Breast epithelium (tissue), 4 donors: ENCODE data around the gene BCAS3. TPM values are rescaled to one million over a fixed set of nuclear protein-coding genes. Genes with fewer than 3 reads are reported as not detected.

Source experiments
- DNase-seq, 2 donors: peaks; one replicate each; pipeline ENCODE4 v3.0.0-alpha.2; 2019; ENCODE audit warnings: low spot score in 2 of 2
- H3K27ac ChIP-seq, 2 donors: fragments of 200-600 bp; sonication (generic) in 1 of 2; one replicate each; pipeline ENCODE4 v1.5.1; 2016 to 2019; ENCODE audit warnings: mild to moderate bottlenecking in 1 of 2
- H3K27me3 ChIP-seq, 2 donors: fragments of 200-600 bp; sonication (generic) in 1 of 2; one replicate each; pipeline versions ENCODE4 v1.5.1 to v1.6.0; 2017 to 2019; ENCODE audit warnings: control low read depth in 1 of 2, mild to moderate bottlenecking in 1 of 2
- H3K36me3 ChIP-seq: fragments of 200-600 bp; one replicate; pipeline ENCODE4 v1.5.1; 2019
- H3K4me1 ChIP-seq, 2 donors: fragments of 200-600 bp; sonication (generic); one replicate each; pipeline ENCODE4 v1.5.1; 2016 to 2019; ENCODE audit warnings: control low read depth in 1 of 2
- H3K4me3 ChIP-seq, 3 donors: fragments of 200-600 bp; sonication (generic); 1 replicate in 2 of 3; 2 replicates in 1 of 3; pipeline ENCODE4 v1.5.1; 2016 to 2019; ENCODE audit warnings: mild to moderate bottlenecking in 3 of 3, moderate library complexity in 2 of 3
- H3K9me3 ChIP-seq, 2 donors: fragments of 200-600 bp; sonication (generic) in 1 of 2; one replicate each; pipeline ENCODE4 v1.5.1; 2016 to 2019; ENCODE audit warnings: control low read depth in 1 of 2
- CTCF ChIP-seq, 3 donors: fragments of 450-650 bp; IDR thresholded peaks; one replicate each; pipeline ENCODE4 v1.5.1; 2016 to 2017; ENCODE audit warnings: antibody characterized with exemption in 3 of 3, mild to moderate bottlenecking in 3 of 3, moderate library complexity in 3 of 3
- POLR2A ChIP-seq: fragments of 450-650 bp; IDR thresholded peaks from one replicate; pipeline ENCODE4 v1.6.1; 2016; ENCODE audit warnings: antibody characterized with exemption, mild to moderate bottlenecking, moderate library complexity
- POLR2AphosphoS5 ChIP-seq, 3 donors: sonication (generic); formaldehyde crosslinking; IDR thresholded peaks; one replicate each; pipeline ENCODE4 v1.6.1; 2017; ENCODE audit warnings: antibody characterized with exemption in 3 of 3
- intact Hi-C: fragments of 100-400 bp; cut with DNase I; formaldehyde crosslinking; loops from one replicate; pipeline ENCODE4 v1.15.1; 2023; ENCODE audit warnings: low total_unique reads
- total RNA-seq, 3 donors: library from RNA; depleted of rRNA; stranded (reverse); fragments of >200 nt; gene quantifications; one replicate each; pipeline ENCODE4 v1.1.0, GENCODE V29; 2016

BCAS3 gene
- total RNA-seq, 3 donors from 2014 or later, result 30.8 to 47.9 (median 31.2) TPM

DNA sequence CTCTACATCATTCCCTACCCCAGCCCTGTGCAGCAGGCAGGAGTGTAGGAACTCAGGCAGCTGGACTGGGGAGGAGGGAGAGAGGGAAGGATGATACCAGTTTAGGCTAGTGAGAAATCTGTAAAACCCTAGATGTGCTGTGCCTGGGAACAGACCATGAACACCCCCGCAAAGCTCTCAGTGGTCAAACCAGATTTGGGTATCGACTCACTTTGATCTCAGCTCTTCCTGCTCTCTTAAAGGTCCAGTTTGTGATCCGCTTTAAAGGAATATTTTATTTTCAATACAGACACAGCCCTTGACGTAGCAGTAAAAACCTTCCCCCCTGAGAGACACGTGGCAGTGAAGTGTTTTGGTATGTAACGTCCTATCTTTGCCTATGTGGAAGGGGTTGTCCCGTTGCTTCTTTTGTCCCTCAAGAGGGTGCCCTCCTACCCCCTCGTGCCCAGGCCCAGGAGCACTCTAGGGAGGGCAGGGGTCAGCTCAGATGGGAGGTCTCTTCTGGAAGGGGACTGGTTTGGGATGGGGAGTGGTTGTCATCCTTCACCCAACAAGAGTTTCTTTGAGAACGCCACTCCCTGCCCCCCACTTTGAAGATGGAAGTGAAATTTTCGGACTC is 702.7 kb downstream of the BCAS3 start:
- no peaks in the 10 kb centered on the region for H3K36me3 ChIP-seq
- no peaks in the 10 kb centered on the region for H3K4me1 ChIP-seq
- TF ChIP-seq POLR2A, result no peak
- no peak for TF ChIP-seq CTCF (IDR thresholded peaks at IDR 0.05)
- no peak for TF ChIP-seq POLR2AphosphoS5 (IDR thresholded peaks at IDR 0.05)
- no peaks in the 10 kb centered on the region for H3K27me3 ChIP-seq
- H3K27ac ChIP-seq, result peak overlapping the region in 1 of 2 donors; percentile 77
- H3K4me3 ChIP-seq, result no peak overlapping the region
- H3K9me3 ChIP-seq, result no peaks in the 10 kb centered on the region
- intact Hi-C loops, result no loop called here
- no peak for DNase-seq

DNA sequence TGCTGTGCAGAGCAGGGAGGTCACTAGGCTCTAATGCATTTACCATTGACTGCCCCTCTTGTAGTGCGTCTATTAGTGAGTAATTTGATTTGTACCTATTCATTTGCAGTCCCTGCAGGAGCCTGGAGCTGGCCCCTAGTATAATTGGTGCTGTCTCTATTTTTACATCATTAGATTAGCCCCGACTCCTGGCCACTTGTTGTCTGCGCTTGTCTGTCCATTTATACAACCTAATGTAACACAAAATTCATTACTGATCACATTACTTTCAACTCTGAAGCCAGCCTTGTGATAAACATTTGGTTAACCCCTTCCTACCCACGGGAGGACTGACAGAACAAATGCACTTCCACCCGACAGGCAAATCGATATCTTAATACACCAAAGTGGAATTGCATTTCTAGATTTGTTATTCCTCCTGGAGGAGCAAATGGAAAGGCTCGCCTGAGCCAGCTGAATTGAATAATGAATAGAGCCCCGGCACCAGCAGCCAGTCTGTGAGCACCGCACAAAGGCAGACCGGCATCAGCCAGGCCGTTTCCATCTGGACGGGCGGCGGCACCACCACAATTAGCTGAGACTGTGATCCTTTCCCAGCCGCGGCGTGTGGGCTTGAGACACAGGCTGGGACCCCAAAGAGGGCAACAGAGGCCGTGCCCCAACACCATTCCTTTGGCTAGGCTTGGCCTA is 703.3 kb downstream of the BCAS3 start:
- DNase-seq, result no peak
- no peak for TF ChIP-seq POLR2AphosphoS5 (IDR thresholded peaks at IDR 0.05)
- peak overlapping the region in 1 of 2 donors; percentile 77 for H3K27ac ChIP-seq
- H3K4me3 ChIP-seq, result no peak overlapping the region
- H3K9me3 ChIP-seq, result no peaks in the 10 kb centered on the region
- intact Hi-C loops, result no loop called here
- no peaks in the 10 kb centered on the region for H3K4me1 ChIP-seq
- H3K36me3 ChIP-seq, result no peaks in the 10 kb centered on the region
- H3K27me3 ChIP-seq, result no peaks in the 10 kb centered on the region

- Histone ChIP-seq H3K27ac (no peak overlapping the region), H3K27me3 (no peaks in the 10 kb centered on the region), H3K9me3 (no peaks in the 10 kb centered on the region), H3K36me3 (no peaks in the 10 kb centered on the region), H3K4me3 (no peak overlapping the region), H3K4me1 (no peaks in the 10 kb centered on the region)
- no peak for TF ChIP-seq POLR2A
- no peak for TF ChIP-seq POLR2AphosphoS5 (IDR thresholded peaks at IDR 0.05)
- no peak for TF ChIP-seq CTCF (IDR thresholded peaks at IDR 0.05)
- intact Hi-C loops, result no loop called here
- DNase-seq, result no peak
Observed at GRCh38 chr17:61381537-61381936, 703.9 kb downstream of the BCAS3 start.

- H3K27me3 ChIP-seq, result no peaks in the 10 kb centered on the region
- no peak overlapping the region for H3K4me3 ChIP-seq
- H3K27ac ChIP-seq, result peak overlapping the region in 1 of 2 donors; percentile 81
- H3K36me3 ChIP-seq, result no peaks in the 10 kb centered on the region
- H3K4me1 ChIP-seq, result no peaks in the 10 kb centered on the region
- TF ChIP-seq CTCF (IDR thresholded peaks at IDR 0.05), result no peak
- no peak for TF ChIP-seq POLR2A
- no peak for TF ChIP-seq POLR2AphosphoS5 (IDR thresholded peaks at IDR 0.05)
- intact Hi-C loops, result no loop called here
- no peak for DNase-seq
- H3K9me3 ChIP-seq, result no peaks in the 10 kb centered on the region
Observed at GRCh38 chr17:61382796-61383688, 705.4 kb downstream of the BCAS3 start.

DNA sequence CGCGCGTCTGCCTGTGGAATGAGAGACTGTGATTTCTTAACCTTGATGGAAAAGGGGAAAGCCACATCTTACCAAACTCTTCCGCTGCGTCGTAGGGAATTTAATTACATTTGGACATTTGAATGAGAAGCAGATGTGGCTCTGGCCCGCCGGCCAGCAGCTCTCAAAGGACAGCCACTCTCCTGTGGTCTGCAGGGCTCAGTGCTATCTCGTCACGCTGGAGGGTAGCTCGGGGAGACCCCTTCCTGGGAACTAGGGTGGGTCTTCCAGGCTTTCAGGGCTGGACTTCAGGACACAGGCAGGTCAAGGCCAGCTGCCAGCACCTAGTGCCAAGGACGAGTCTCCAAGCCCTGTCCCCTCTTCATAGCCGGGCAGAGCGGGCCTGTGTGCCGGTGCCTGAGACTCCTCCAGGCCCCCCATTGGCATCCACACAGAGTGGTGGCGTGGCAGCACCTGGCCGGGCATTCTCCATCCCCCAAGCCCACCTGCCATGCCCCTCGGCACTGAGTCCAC is 706.1 kb downstream of the BCAS3 start:
- intact Hi-C loops, result no loop called here
- Histone ChIP-seq H3K4me1 (no peaks in the 10 kb centered on the region), H3K9me3 (no peaks in the 10 kb centered on the region), H3K36me3 (no peaks in the 10 kb centered on the region), H3K27me3 (no peaks in the 10 kb centered on the region), H3K4me3 (peak overlapping the region in 1 of 3 donors; percentile 8), H3K27ac (peak overlapping the region in 1 of 2 donors; percentile 81)
- no peak for DNase-seq
- no peak for TF ChIP-seq POLR2A
- TF ChIP-seq CTCF (IDR thresholded peaks at IDR 0.05), result no peak
- no peak for TF ChIP-seq POLR2AphosphoS5 (IDR thresholded peaks at IDR 0.05)
